Testis (tissue), 3 donors: Measurements from ENCODE around the gene CRYL1. TPM values are rescaled to one million over a fixed set of nuclear protein-coding genes. Genes with fewer than 3 reads are reported as not detected.

Experiments used
- DNase-seq: peaks from one replicate; pipeline ENCODE4 v3.0.0-alpha.2; 2019
- H3K27ac ChIP-seq, 2 donors: fragments of 200-600 bp; sonication (generic); one replicate each; pipeline ENCODE4 v1.5.1; 2019
- H3K27me3 ChIP-seq: fragments of 200-600 bp; sonication (generic); one replicate; pipeline ENCODE4 v1.5.1; 2019
- H3K36me3 ChIP-seq: fragments of 200-600 bp; sonication (generic); one replicate; pipeline ENCODE4 v1.5.1; 2017; ENCODE audit warnings: low read depth; ENCODE audit errors: missing control alignments
- H3K4me1 ChIP-seq: fragments of 200-600 bp; sonication (generic); one replicate; pipeline ENCODE4 v1.5.1; 2019
- H3K4me3 ChIP-seq, 2 donors: fragments of 200-600 bp; sonication (generic); one replicate each; pipeline ENCODE4 v1.5.1; 2017 to 2019
- H3K9me3 ChIP-seq: fragments of 200-600 bp; sonication (generic); one replicate; pipeline ENCODE4 v1.5.1; 2017
- CTCF ChIP-seq, 3 experiments: fragments of 450-650 bp in 2 of 3; fragments of 200-600 bp in 1 of 3; sonication (generic) in 1 of 3; IDR thresholded peaks; one replicate each; pipeline ENCODE4 v1.5.1; 2016 to 2019; ENCODE audit warnings: antibody characterized with exemption in 3 of 3, mild to moderate bottlenecking in 2 of 3, moderate library complexity in 1 of 3
- POLR2A ChIP-seq: fragments of 450-650 bp; IDR thresholded peaks from one replicate; pipeline ENCODE4 v1.6.1; 2017; ENCODE audit warnings: antibody characterized with exemption, mild to moderate bottlenecking, moderate library complexity
- WGBS, 2 donors: methylation state at CpG; one replicate each; pipeline ENCODE4 v1.1.5; 2018; 5-methylcytosine and 5-hydroxymethylcytosine counted together
- intact Hi-C: fragments of 100-400 bp; cut with DNase I; formaldehyde crosslinking; loops from one replicate; pipeline ENCODE4 v1.15.1; 2023; ENCODE audit warnings: low total_unique reads
- polyA plus RNA-seq: library from polyadenylated mRNA; stranded (reverse); fragments of 350-450 nt; fragmentation: Illumina TruSeq; extraction: RNeasy Lipid Tissue Mini Kit (QIAGEN cat#74804); gene quantifications from one replicate; pipeline ENCODE4 v1.2.3, GENCODE V29; 2014; ENCODE audit warnings: low read depth, low replicate concordance; ENCODE audit not compliant: insufficient read depth
- total RNA-seq, 2 donors: library from RNA; depleted of rRNA; stranded (reverse); fragments of >200 nt; gene quantifications; one replicate each; pipeline ENCODE4 v1.2.3, GENCODE V29; 2016

Gene CRYL1
- total and polyA plus RNA-seq, 3 donors from 2014 or later, result 8.0 to 16.8 (median 16.8) TPM

GRCh38 chr13:20399961-20400360 lies 125.7 kb downstream of the CRYL1 start:
- 96% methylated on average over 4 of the region's 4 CpGs for WGBS, 2 donors
- H3K4me3 ChIP-seq, result no peak overlapping the region
- intact Hi-C loops, result no loop called here
- H3K27me3 ChIP-seq, result no peaks in the 10 kb centered on the region
- H3K27ac ChIP-seq, result no peak overlapping the region
- TF ChIP-seq CTCF (IDR thresholded peaks at IDR 0.05) (no peak), POLR2A (no peak)
- H3K9me3 ChIP-seq, result no peaks in the 10 kb centered on the region
- H3K36me3 ChIP-seq, result no peaks in the 10 kb centered on the region
- no peaks in the 10 kb centered on the region for H3K4me1 ChIP-seq
- DNase-seq, result no peak

GRCh38 chr13:20399515-20399914 lies 126.1 kb downstream of the CRYL1 start:
- DNase-seq, result no peak
- no peaks in the 10 kb centered on the region for H3K27me3 ChIP-seq
- no peak overlapping the region for H3K4me3 ChIP-seq
- 88 to 95% methylated on average over 5 of the region's 5 CpGs for WGBS, 2 donors
- TF ChIP-seq CTCF (IDR thresholded peaks at IDR 0.05) (no peak), POLR2A (no peak)
- intact Hi-C loops, result no loop called here
- H3K27ac ChIP-seq, result no peak overlapping the region
- no peaks in the 10 kb centered on the region for H3K4me1 ChIP-seq
- no peaks in the 10 kb centered on the region for H3K9me3 ChIP-seq
- no peaks in the 10 kb centered on the region for H3K36me3 ChIP-seq

- WGBS, 2 donors, result 81 to 86% methylated on average over 10 of the region's 10 CpGs
Observed at GRCh38 chr13:20398459-20398858, 127.2 kb downstream of the CRYL1 start.

GRCh38 chr13:20397896-20398295 lies 127.8 kb downstream of the CRYL1 start:
- DNase-seq, result no peak
- H3K36me3 ChIP-seq, result no peaks in the 10 kb centered on the region
- intact Hi-C loops, result no loop called here
- TF ChIP-seq POLR2A (no peak), CTCF (IDR thresholded peaks at IDR 0.05) (no peak)
- no peak overlapping the region for H3K27ac ChIP-seq
- H3K27me3 ChIP-seq, result no peaks in the 10 kb centered on the region
- no peaks in the 10 kb centered on the region for H3K9me3 ChIP-seq
- H3K4me3 ChIP-seq, result no peak overlapping the region
- 87 to 97% methylated on average over 4 to 5 of the region's 5 CpGs for WGBS, 2 donors
- no peaks in the 10 kb centered on the region for H3K4me1 ChIP-seq

More at GRCh38 chr13:20398459-20398858, 127.2 kb downstream of the CRYL1 start:
- Histone ChIP-seq H3K27ac (no peak overlapping the region), H3K4me1 (no peaks in the 10 kb centered on the region), H3K36me3 (no peaks in the 10 kb centered on the region), H3K9me3 (no peaks in the 10 kb centered on the region), H3K4me3 (no peak overlapping the region), H3K27me3 (no peaks in the 10 kb centered on the region)
- intact Hi-C loops, result no loop called here
- TF ChIP-seq POLR2A, result no peak
- no peak for TF ChIP-seq CTCF (IDR thresholded peaks at IDR 0.05)
- no peak for DNase-seq

GRCh38 chr13:20395061-20395916 lies 130.4 kb downstream of the CRYL1 start:
- no peak for DNase-seq
- Histone ChIP-seq H3K4me1 (no peaks in the 10 kb centered on the region), H3K27ac (no peak overlapping the region), H3K9me3 (no peaks in the 10 kb centered on the region), H3K4me3 (no peak overlapping the region), H3K36me3 (no peaks in the 10 kb centered on the region), H3K27me3 (no peaks in the 10 kb centered on the region)
- TF ChIP-seq CTCF (IDR thresholded peaks at IDR 0.05), result no peak
- TF ChIP-seq POLR2A, result no peak
- intact Hi-C loops, result no loop called here
- WGBS, 2 donors, result 82 to 92% methylated on average over 23 to 26 of the region's 26 CpGs
